HUDEP-2 (cell line): ENCODE data around the gene MEG3.

Experiments used
- DNase-seq, 76 experiments: peaks; one replicate each; lab custom pipeline; 2025; ENCODE audit not compliant: unreplicated experiment in 76 of 76; lab: John Stamatoyannopoulos, UW

MEG3 gene

DNA sequence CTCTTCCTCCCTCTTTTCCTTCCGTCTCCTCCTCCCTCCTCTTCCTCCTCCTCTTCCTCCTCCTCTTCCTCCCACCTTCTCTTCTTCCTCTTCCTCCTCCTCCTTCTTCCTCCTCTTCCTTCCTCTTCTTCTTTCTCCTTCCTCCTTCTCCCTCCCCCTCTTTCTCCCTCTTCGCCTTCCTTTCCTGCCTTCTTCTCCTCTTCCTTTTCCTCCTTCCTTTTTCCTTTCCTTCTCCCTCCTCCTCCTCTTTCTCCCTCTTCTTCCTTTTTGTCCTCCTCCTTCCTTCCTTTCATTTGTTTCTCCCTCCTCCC lies 36.0 kb downstream of the MEG3 start:
- DNase-seq = no peak

DNA sequence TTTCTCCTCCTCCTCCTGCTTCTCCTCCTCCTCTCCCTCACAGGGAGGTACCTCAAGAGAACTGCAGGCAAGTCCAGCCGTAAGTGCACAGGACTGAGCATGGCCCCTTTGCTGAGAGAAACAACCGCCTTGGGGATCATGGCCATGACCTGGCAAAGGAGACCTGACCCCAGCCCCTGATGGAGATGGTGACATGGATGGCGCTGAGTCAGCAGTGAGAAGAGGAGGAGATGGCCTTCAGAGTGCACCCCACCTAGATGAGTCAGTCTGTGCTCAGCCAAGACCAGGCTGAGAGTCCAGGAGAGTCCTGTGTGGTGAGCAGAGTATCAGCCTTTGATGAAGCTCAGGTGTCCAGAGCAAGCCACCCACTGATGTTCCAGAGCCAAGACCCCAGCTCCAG lies 36.4 kb downstream of the MEG3 start:
- no peak for DNase-seq

DNA sequence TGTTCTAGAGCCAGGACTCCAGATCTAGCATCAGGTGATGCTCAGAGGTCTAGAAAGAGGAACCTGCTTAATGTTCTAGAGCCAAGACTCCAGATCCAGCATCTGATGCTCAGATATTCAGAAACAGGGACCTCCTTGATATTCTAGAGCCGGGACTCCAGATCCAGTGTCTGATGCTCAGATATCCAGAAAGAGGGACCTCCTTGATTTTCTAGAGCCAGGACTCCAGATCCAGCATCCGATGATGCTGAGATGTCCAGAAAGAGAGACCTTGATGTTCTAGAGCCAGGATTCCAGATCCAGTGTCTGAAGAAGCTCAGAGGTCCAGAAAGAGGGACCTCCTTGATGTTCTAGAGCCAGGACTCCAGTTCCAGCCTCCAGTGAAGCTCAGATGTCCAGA lies 36.9 kb downstream of the MEG3 start:
- no peak for DNase-seq

DNA sequence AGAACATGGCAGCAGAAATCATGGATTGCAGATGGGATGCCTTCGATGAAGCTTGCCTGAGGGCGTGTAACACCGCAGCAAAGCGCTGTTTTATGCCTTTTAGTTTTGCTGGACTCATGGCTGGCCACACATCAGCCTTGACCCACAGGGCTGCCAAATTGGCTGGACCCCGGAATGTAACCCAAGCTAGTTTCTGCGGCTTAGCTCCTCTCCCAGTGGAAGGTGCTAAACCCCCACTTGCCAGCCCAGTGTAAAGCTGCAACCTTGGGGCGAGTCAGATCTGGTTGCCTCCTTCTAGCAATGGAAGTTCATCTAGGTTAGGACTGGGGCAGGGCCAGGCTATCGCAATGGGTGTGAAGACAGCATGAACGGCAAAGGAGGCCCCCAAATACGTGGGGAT lies 38.3 kb downstream of the MEG3 start:
- DNase-seq = no peak

DNA sequence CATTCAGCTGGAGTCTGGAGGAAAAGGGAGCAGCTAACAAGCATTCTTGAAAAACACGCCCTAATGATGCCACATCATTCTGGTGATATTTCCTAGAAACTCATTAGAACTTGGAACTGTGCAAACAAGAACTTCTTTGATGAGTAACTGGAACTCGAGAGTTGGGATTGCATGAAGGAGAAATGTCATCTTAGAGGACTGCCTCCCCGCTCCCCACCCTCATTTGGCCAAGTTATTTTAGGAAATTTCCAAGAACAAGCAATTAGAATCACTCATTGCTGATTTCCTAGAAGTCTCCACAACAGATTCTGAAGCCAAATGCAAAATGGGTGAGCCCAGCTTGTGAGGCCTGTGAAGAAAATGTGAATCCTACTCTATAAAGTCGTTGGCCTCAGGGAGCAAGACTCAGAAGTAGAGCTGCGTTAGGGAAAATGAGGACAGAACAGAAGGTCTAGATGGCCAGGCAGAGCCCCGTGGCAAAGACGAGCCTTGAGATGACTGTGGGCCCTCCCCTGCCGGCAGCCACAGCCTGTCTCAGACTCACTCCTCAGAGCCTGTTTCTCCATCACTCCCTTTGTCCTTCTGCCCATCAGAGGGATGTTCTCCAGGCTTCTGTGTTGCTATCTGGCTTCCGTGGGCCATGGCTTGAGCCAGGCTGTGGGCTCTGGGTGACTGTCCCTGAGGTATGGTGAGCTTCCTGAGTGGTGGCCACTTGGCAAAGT lies 39.2 kb downstream of the MEG3 start:
- no peak for DNase-seq

DNA sequence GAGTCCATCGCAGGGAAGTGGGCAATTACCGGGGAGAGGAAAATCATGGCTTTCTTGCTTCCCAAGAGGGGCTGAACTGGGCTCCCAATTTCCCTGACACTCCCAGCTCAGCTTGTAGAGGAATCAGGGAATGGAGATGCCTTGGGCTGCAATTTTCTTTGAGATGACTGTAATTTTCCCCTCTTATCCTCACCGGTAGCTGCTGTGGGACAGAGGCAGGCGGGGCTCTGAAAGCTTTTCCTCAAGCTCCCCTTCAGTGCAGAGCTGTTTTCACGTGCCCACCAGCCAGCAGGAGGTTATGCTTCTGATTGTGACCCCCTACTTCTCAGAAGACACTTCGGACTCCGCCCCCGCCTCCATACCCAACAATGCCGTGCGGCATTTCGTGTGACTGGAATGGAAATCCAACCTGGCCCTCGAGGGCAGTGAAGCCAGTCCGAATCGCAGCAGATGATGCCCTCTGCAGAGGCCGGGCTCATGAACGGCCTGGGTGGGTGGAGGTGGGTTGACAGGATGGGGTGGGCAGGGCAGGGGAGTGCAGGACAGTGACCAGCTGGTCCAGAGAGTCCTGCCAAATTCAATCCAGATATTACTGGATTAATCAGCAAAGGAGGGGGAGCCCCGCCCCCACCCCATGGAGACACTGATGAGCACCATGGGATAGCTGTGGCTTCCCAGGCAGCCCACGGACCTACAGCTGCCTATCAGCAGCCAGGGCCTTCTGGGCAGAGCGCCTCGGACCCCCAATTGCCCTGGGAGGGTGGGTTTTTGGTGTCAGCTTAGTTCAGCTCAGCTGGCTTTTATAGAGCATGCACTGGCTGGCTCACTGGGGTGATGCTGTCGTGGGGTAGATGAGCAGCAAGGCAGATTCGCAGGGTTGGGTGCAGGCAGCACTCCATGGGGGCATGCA lies 40.0 kb downstream of the MEG3 start:
- no peak for DNase-seq

DNA sequence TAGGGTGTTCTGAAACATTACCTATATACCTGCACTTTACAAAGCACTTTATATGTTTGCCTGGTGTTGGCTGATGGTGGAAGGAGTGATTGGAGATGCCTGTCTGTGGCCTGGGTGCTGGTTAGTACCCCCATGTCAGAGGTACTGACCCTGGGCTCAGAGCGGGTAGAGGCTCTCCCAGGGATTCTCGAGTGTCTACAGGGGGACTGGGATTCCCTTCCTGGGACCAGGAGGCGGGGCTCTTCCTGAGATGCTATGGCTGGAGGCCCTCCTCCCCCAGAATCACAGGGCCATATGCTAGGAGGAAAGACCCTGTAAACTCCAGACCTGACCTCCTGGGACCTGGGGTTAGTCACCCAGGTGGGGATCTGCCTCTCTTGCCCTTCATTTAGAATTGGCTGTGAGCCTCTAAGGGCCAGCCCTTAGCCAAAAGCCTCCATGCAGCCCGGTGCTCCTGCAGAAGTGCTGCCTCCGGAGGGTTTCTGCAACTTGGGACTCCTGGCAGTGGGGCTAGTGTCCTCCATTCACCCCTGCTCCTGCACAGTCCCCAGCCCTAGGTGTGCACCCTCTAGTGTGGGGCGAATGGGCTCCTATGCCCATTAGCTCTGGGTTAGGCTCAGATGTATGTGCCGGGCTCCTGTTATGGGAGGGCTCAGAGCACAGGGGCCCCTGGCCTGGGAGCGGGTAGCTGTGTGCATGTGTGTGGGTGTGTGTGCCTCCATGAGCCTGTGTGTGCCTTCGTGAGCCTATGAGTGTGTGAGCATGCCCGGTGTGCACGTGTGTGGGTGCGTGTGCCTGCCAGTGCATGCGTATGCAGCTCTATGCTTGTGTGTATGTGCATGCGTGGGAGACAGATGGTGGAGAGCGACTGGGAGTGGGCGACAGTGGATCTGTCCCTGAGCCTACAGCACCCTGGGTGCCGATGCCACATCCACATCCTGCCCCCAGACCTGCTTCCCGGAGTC lies 41.0 kb downstream of the MEG3 start:
- DNase-seq = no peak

DNA sequence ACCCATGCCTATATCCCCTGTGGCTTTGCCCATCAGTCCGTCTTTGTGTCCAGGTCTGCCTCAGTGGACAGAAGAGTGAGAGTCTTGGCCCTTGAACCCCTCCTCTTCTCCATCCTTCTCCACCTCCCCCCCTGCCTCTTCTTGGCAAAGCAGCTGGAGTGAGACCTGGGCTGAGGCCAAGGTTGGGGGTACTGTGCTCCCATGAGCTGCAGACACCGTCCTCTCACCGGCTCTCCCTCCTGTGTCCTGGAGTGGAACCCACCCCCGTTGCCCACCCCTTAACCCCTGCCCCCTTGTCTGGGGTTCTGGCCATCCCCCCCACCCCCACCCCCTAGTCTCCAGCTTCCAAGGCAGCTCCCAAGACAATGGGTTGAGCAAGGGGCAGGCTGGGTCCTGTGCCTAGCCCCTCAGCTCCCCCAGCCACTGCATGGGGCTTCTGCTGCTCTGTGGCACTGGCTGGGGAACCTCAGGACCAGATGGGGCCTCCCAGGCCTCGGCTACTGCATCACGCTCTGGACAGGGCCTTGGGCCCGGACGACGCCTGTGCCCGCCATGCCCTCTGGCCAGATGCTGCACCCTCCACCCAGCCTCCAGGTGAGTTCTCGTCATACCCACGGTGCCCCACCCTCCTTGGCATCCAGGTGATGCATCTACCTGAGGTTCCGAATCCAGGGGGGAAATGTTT lies 41.9 kb downstream of the MEG3 start:
- DNase-seq = no peak

DNA sequence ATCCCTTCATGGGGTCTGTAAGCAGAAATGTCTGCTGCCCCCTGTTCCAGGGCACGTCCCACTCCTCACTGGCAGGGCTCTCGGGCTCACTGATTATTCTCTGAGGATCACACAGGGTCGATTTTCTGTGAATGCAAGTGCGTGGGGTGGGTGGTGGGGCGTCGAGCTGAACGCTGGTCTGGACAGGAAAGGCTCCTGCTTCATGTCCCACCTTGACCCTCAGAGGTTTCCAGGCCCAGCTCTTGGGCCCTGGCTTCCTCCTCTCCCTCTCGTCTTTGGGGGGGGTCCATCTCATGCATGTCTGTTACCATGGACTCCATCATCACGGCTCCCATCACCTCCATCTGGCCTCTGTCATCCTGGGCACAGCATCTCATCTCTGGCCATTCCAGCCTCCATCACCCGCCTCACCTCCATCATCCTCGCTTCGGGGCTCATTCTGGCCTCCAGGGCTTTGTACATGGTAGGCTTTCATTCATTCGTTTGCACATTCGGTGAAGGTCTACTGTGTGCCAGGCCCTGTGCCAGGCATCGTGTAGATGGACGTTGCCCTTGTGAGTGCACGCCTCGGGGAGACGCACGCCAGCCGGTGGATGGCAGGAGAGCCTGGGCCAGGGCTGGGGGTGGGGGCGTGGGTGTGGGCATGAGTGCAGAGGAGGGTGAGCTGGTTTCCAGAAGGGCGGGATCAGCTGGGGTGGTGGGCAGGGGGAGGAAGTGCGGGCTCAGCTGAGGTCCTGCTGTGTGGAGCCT lies 42.9 kb downstream of the MEG3 start:
- DNase-seq = no peak

DNA sequence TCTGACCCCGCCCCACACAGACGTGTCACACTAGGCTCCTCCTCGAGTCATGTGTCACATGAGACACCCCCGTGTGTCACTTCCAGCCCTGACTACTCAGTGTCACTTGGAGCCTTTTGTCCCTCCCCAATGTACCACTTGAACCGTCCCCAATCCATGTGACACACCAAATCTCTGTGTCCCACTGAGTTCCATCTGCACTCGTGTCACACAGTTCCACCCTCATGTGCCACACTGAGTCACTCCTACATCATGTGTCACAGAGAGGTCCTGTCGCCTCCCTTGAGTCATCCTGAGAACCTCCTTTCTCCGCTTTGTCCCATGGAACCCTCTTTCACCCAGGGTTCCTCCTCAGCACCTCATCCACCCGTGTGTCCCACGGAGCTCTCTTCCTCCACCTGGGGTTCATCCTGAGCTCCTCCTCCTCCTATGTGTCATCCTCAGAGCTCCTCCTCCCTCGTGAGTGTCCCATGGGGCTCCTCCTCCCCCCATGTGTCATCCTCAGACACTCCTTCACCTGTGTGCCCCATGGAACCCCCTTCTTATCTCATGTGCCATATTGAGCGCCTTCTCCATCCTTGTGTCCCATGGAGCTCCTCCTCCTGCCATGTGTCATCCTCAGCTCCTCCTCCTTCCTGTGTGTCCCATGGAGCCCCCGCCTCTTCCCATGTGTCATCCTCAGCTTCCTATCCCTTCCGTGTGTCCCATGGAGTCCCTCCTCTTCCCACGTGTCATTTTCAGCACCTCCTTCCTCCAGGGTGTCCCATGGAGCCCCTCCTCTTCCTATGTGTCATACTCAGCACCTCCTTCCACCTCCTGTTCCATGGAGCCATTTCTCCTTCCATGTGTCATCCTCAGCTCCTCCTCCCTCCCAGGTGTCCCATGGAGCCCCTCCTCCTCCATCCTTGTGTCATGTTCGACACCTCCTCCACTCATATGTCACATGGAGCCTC lies 45.6 kb downstream of the MEG3 start:
- DNase-seq = no peak

DNA sequence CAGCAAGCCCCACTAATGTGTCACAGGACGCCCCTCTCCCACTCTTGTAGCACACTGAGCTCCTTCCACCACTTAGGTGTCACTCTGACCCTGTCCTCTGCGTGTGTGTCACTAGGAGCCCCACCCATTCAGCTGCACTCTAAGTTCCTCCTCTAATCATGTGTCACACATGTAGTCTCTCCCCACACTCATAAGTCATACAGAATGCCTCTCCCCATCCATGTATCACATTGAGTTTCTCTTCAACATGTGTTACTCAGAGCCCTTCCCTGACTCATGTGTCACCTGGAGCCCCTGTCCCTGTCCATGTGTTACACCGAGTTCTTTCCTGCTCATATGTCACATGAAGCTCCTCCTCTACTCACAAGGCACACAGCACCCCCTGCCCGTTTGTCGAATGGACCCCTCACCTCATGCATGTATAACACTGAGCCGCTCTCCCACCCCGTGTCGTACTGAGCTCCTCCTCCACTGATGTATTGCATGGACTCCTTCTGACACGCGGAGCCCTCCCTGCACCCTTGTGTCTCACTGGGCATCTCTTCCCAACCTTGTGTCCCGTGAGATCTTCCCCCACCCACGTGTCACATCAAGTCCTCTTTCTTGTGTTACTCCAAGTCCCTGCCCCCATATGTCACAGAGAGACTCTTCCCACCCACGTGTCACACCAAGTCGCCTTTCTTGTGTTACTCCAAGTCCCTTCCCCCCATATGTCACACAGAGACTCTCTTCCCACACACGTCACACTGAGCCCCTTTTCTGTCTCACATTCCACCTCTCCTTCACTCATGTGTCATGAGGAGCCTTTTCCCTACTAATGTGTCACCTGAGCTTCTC lies 46.6 kb downstream of the MEG3 start:
- no peak for DNase-seq

DNA sequence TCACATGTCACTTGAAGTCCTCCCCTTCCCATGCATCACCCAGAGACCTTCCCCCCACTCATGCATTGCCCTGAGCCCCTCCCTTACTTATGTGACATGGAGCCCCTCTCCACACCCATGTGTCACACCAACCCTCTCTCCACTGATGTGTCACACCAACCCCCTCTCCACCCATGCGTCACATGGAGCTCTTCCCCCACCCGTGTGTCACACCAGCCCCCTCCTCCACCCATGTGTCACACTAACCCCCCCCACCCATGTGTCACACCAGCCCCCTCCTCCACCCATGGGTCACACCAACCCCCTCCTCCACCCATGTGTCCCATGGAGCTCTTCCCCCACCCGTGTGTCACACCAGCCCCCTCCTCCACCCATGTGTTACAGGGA lies 47.2 kb downstream of the MEG3 start:
- DNase-seq = no peak

DNA sequence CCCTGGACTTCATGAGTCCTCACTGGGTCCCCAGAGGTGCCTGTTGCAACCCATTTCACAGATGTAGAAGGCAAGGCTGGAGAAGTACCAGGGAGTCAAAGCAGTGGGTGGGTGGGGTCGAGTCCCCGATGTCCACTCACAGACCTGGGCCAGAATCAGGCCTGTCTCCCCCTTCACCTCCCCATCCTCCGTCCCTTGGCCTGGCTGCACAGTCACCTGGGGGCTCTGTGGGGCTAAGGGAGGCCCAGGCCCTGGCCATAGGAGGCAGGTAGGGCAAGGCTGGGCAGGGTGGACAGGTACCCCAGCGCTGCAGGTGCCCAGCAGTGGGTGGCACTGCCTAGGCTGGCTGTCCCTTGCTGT lies 48.1 kb downstream of the MEG3 start:
- no peak for DNase-seq

DNA sequence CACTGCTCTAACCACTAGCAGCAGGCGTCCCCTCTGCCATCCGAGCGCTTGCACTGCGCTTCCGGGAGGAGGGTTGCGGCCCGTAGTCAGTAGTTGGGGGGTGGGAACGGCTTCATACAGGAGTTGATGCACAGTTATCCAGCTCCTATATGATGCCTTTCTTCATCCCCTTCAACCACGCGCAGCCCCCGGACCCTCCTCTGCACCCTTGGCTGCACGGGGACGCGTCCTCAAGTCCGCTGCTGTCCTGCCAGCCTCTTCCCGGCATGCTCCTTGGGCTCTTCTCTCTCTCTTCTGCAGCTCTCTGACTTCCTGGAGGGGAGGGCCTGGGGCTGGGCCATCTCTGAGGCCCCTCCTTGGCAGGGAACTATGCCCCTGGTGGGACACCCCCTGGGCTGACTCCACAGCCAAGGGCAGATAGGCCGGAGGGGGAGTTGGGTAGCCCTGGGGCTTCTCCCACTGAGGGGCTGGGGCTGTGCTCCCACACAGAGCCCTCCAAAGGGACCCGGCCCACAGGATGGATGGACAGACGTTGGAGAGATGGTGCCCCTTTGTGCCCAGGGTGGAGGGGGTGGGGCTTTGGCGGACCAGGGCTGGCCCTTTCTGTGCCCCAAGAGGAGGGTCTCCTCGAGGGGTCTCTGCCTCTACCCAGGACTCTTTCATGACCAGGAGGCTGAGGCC lies 48.6 kb downstream of the MEG3 start:
- DNase-seq = no peak

DNA sequence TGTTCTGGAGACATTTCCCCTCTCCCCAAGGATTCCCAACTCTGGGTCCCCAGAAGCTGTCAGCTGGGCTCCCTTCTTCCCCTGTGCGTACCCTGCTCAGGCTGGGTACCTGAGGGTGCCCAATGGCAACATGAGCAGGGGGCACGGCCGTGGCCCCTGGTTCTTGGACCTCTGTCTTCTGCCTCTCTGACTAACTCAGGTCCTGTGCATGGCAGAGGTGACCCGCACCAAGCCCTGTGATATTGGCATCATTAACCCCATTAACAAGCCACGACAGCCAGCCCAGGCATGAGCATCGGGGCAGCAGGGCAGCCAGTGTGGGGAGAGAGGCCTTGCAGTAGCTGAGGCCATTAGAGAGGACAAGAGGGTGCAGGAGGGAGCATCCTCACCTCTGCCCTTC lies 49.2 kb downstream of the MEG3 start:
- no peak for DNase-seq

DNA sequence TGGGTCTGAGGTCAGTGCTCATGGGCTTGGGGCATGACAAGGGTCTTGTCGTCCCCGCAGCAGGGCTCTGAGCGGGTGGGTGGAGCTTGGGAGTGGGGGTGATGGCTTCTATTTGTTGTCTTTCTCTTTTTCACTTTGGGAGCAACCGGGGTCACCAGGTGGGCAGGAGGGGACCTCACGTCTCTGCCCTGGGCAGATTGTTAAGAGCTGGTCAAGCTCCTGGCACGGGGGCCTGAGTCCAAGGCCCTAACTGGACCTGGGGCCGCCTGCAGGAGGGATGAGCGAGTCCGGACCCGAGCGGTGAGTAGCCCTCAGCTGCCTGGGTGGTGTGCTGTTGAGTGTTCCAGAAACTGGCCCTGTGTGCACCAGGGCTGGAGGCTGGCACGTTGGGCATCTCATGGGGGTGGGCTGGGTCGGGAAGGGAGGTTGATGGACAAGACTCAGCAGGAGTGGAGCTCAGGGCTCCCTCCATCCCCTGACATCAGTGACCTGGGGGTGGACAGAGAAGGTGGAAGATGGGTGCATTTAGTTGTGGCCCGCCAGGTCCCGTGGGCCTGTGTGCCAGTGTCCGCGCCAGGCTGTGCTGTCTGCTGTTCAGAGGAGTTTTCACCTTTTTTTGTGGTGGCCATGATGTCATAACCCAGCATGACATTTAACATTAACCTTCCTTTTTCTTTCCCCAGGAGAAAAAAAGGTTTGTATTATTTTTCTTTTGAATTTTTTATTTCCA lies 50.1 kb downstream of the MEG3 start:
- no peak for DNase-seq
